K562 (cell line): Measurements from ENCODE around the gene C1QTNF6. TPM values are rescaled to one million over a fixed set of nuclear protein-coding genes. Genes with fewer than 3 reads are reported as not detected.

Experiments
- ATAC-seq: fragments of 200-7000 bp; cut with Tn5 transposase; 3 replicates; pipeline ENCODE4 v1.9.1; 2020; ENCODE audit warnings: moderate library complexity
- BruUV-seq: library from RNA; stranded (reverse); fragments of 400-500 nt; replicated peaks from 2 replicates; lab custom pipeline; 2021; lab: Mats Ljungman, UMichigan
- CTCF ChIA-PET: fragments of 300-600 bp; formaldehyde crosslinking; extraction: SDS; loops from one replicate; lab custom pipeline; 2021; ENCODE audit warnings: low intra/inter-chr PET ratio; lab: Yijun Ruan, JAX
- POLR2A ChIA-PET: fragments of 300-600, 350-650 bp; sonication (Branson Sonifier 250); formaldehyde crosslinking; extraction: SDS; loops from one replicate; lab custom pipeline; 2021; ENCODE audit warnings: antibody characterized with exemption, inconsistent platforms; lab: Yijun Ruan, JAX
- DNase-seq, 4 experiments: peaks; one replicate each; pipeline versions ENCODE4 v3.0.0 to v3.0.0-alpha.2; 2011 to 2018; ENCODE audit warnings: low spot score in 3 of 4, mixed read lengths in 3 of 4; ENCODE audit errors: extremely low read depth in 1 of 4
- FAIRE-seq: peaks from 2 replicates; lab custom pipeline; 2011; peaks lifted over from hg19 to GRCh38; lab: Jason Lieb, UNC
- H2AFZ ChIP-seq: 2 replicates; pipeline ENCODE4 v1.6.0; 2011; ENCODE audit warnings: low read depth, low read length, control low read depth, inconsistent platforms
- H3K27ac ChIP-seq: fragments of 200-600 bp; 3 replicates; pipeline ENCODE4 v1.8.0; 2011; ENCODE audit warnings: low read depth, mild to moderate bottlenecking, control low read depth, inconsistent platforms, low read length, moderate library complexity, mixed read lengths; ENCODE audit errors: extremely low read depth
- H3K27me3 ChIP-seq, 2 experiments: fragments of 300-600 bp in 1 of 2; 2 replicates in 1 of 2; 3 replicates in 1 of 2; pipeline versions ENCODE4 v1.6.0 to v1.8.0; 2011; ENCODE audit warnings: inconsistent platforms in 2 of 2, low read length in 2 of 2, mild to moderate bottlenecking in 1 of 2, mixed read lengths in 1 of 2, moderate library complexity in 1 of 2; ENCODE audit not compliant: control insufficient read depth in 2 of 2, insufficient read depth in 2 of 2
- H3K36me3 ChIP-seq: fragments of 300-600 bp; 3 replicates; pipeline ENCODE4 v1.8.0; 2011; ENCODE audit warnings: mild to moderate bottlenecking, low read length, inconsistent platforms; ENCODE audit not compliant: control insufficient read depth, insufficient read depth
- H3K4me1 ChIP-seq, 2 experiments: fragments of 200-600 bp in 1 of 2; replicated peaks in 1 of 2; 2 replicates in 1 of 2; 3 replicates in 1 of 2; pipeline versions ENCODE4 v1.5.1 to v1.8.0; 2011; ENCODE audit warnings: inconsistent platforms in 2 of 2, low read length in 2 of 2, mild to moderate bottlenecking in 1 of 2, mixed read lengths in 1 of 2, moderate library complexity in 1 of 2; ENCODE audit not compliant: control insufficient read depth in 2 of 2, insufficient read depth in 2 of 2
- H3K4me2 ChIP-seq: 2 replicates; pipeline ENCODE4 v1.6.1; 2011; ENCODE audit warnings: low read length, control low read depth, inconsistent platforms, mixed read lengths; ENCODE audit not compliant: insufficient read depth
- H3K4me3 ChIP-seq: fragments of 200-600 bp; sonication (generic), shearing (Covaris generic); 2 replicates; pipeline ENCODE4 v1.5.1; 2016; ENCODE audit warnings: control low read depth, inconsistent platforms
- H3K79me2 ChIP-seq: fragments of 200-600 bp; 3 replicates; pipeline ENCODE4 v1.8.0; 2011; ENCODE audit warnings: low read length, inconsistent platforms; ENCODE audit not compliant: control insufficient read depth, insufficient read depth
- H3K9ac ChIP-seq, 2 experiments: 2 replicates each; pipeline versions ENCODE4 v1.6.0 to v1.6.1; 2011; ENCODE audit warnings: low read depth in 2 of 2, low read length in 2 of 2, control low read depth in 1 of 2, inconsistent platforms in 1 of 2, mild to moderate bottlenecking in 1 of 2, mixed read lengths in 1 of 2; ENCODE audit not compliant: insufficient read depth in 1 of 2
- H3K9me1 ChIP-seq: one replicate; pipeline ENCODE4 v1.6.0; 2011; ENCODE audit warnings: inconsistent platforms, mild to moderate bottlenecking, low read length, moderate library complexity; ENCODE audit not compliant: control insufficient read depth, insufficient read depth
- H3K9me3 ChIP-seq: replicated peaks from 2 replicates; pipeline ENCODE4 v1.5.1; 2011; ENCODE audit warnings: low read depth, low read length, inconsistent platforms; ENCODE audit not compliant: control insufficient read depth, insufficient read depth
- H4K20me1 ChIP-seq: replicated peaks from 2 replicates; pipeline ENCODE4 v1.6.1; 2011; ENCODE audit warnings: low read length, inconsistent platforms, mixed read lengths; ENCODE audit not compliant: control insufficient read depth, insufficient read depth
- FOXK2 ChIP-seq, 2 experiments: fragments of 450-650 bp; IDR thresholded peaks in 1 of 2; conservative IDR thresholded peaks in 1 of 2; 2 replicates each; pipeline ENCODE4 v1.6.1; 2016; ENCODE audit warnings: low read depth in 2 of 2, mild to moderate bottlenecking in 1 of 2
- NFIC ChIP-seq: fragments of 450-650 bp; IDR thresholded peaks from 2 replicates; pipeline ENCODE4 v1.6.1; 2017; ENCODE audit warnings: mild to moderate bottlenecking, inconsistent platforms
- NR2C2 ChIP-seq, 2 experiments: fragments of 200-800 bp in 1 of 2; sonication (Bioruptor generic) in 1 of 2; sonication (generic) in 1 of 2; formaldehyde crosslinking in 1 of 2; IDR thresholded peaks; 2 replicates each; pipeline versions ENCODE4 v1.6.1 to v1.8.0; 2016 to 2022; ENCODE audit warnings: mild to moderate bottlenecking in 1 of 2, missing compliant biosample characterization in 1 of 2, missing genetic modification characterization in 1 of 2, missing genetic modification reagents in 1 of 2
- RAD21 ChIP-seq, 2 experiments: fragments of 250-450 bp in 1 of 2; fragments of 450-650 bp in 1 of 2; sonication (Bioruptor Pico) in 1 of 2; formaldehyde crosslinking in 1 of 2; IDR thresholded peaks in 1 of 2; conservative IDR thresholded peaks in 1 of 2; 2 replicates each; pipeline versions ENCODE4 v1.4.0 to v1.8.0; 2020 to 2022; ENCODE audit warnings: mild to moderate bottlenecking in 2 of 2, moderate library complexity in 1 of 2
- WGBS: fragments of 100-300 bp; shearing (Covaris generic); methylation state at CpG from one replicate; pipeline ENCODE4 v1.1.6; 2016; ENCODE audit warnings: low coverage, mixed read lengths; ENCODE audit not compliant: insufficient coverage; ENCODE audit errors: missing lambda C conversion rate; 5-methylcytosine and 5-hydroxymethylcytosine counted together
- in situ Hi-C: fragments of 300-500 bp; cut with MboI; formaldehyde crosslinking; loops from 4 replicates; pipeline ENCODE4 v1.15.0; 2018; ENCODE audit warnings: inconsistent platforms, mixed read lengths
- intact Hi-C: fragments of 100-400 bp; cut with micrococcal nuclease; formaldehyde crosslinking; loops from 2 replicates; pipeline ENCODE4 v1.14.2; 2022
- polyA plus RNA-seq, 8 experiments: library from polyadenylated mRNA; depleted of rRNA in 4 of 8; stranded (reverse) in 5 of 8; unstranded in 3 of 8; fragments of >200 nt; fragmentation: Nextera tagmentation in 2 of 8; fragmentation: Illumina TruSeq in 1 of 8; extraction: Ambion mirVana in 2 of 8; extraction: Trizol in 1 of 8; gene quantifications; 2 replicates each; pipeline versions ENCODE4 v1.2.1 to v1.2.3, GENCODE V29; 2011 to 2014; ENCODE audit warnings: inconsistent platforms in 1 of 8, missing spikeins in 1 of 8
- total RNA-seq, 7 experiments: library from RNA; depleted of rRNA in 6 of 7; stranded (reverse); fragments of >200 nt in 6 of 7; fragmentation: Illumina TruSeq in 2 of 7; extraction: Trizol in 2 of 7; gene quantifications; 2 replicates each; pipeline versions ENCODE4 v1.2.1 to v1.2.3, GENCODE V29; 2011 to 2021; ENCODE audit warnings: low replicate concordance in 1 of 7
- TF ChIP-seq, protein P1 (sequence below), 3 experiments: fragments of 200-800 bp in 1 of 3; sonication (Bioruptor generic) in 1 of 3; sonication (generic) in 1 of 3; formaldehyde crosslinking in 1 of 3; IDR thresholded peaks; 2 replicates each; pipeline versions ENCODE4 v1.6.1 to v1.8.0; 2016 to 2022; ENCODE audit warnings: mild to moderate bottlenecking in 2 of 3, missing compliant biosample characterization in 2 of 3, missing genetic modification characterization in 2 of 3, missing genetic modification reagents in 1 of 3
- TF ChIP-seq, protein P2 (sequence below): sonication (generic); formaldehyde crosslinking; IDR thresholded peaks from 2 replicates; pipeline ENCODE4 v1.9.0; 2022; ENCODE audit warnings: mild to moderate bottlenecking, missing genetic modification reagents
- TF ChIP-seq, protein P3 (sequence below): fragments of 250-450 bp; sonication (Bioruptor Pico); IDR thresholded peaks from 2 replicates; pipeline ENCODE4 v1.5.0; 2021

The C1QTNF6 gene
- total and polyA plus RNA-seq, 9 of the 15 experiments (the other 6 are each of a cell fraction or from before 2014, with no cell fraction given) = 0.18 to 0.92 (median 0.55) TPM

DNA sequence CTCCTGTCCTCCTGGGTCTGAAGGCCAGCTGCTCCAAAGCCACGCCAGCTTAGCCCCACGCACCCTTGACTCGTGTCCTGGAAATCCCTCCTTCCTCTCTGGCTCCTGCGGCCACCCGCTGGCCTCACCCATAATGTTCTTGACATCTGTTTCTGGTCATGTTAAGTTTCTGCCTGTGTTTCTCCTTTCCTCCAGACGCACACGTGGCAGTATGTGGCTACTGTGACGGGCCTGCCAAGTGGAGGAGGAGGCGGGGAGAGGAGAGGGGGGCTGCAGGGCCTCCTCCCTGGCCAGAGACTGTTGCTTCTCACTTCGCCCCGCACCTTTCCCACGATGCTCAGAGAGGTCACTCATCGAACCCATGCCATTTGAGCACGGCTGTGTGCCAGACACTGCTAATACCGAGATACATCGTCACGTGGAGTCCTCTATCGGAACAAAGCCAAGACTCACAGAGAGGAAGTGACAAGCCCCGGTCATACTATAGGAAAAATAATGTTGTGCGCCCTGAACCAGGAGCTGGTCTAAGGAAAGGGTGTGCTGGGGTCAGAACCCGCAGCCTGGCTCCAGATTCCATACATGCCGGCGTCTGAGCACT is 11.5 kb downstream of the C1QTNF6 start:
- H3K27me3 ChIP-seq = peaks cover 9 to 37% of the 10 kb centered on the region in 2 experiments; a peak in 4 of 5 replicates
- H3K79me2 ChIP-seq = no peaks in the 10 kb centered on the region
- H3K4me3 ChIP-seq = no peak overlapping the region
- peaks cover 0 to 18% of the 10 kb centered on the region in 2 experiments; a peak in 2 of 5 replicates for H3K4me1 ChIP-seq
- peak overlapping the region; percentile 22; the same call in 1 of the 2 replicates for H2AFZ ChIP-seq
- DNase-seq (peak in 2 of 4 experiments; percentile 25 to 30), ATAC-seq (peak; percentile 49; the same call in 2 of the 3 replicates), FAIRE-seq (no peak)
- intact Hi-C loops = no loop called here
- no peaks in the 10 kb centered on the region for H3K36me3 ChIP-seq
- H3K9ac ChIP-seq = peak overlapping the region in 1 of 2 experiments; percentile 45; a peak in 1 of 4 replicates
- in situ Hi-C loops = no loop called here
- no TSS peak for BruUV-seq
- ChIA-PET CTCF (no interaction called here), POLR2A (interaction anchor here (0.7 kb wide), 1 partner anchor 121 kb away, joined by 3 read pairs; no protein-coding TSS in a partner anchor)
- no peak overlapping the region for H3K27ac ChIP-seq
- no peaks in the 10 kb centered on the region for H4K20me1 ChIP-seq
- H3K9me3 ChIP-seq = no peaks in the 10 kb centered on the region
- H3K9me1 ChIP-seq = no peaks in the 10 kb centered on the region
- peak overlapping the region; percentile 17 for H3K4me2 ChIP-seq
- 8% methylated on average over 16 of the region's 23 CpGs for WGBS
- TF ChIP-seq, protein P1, sequence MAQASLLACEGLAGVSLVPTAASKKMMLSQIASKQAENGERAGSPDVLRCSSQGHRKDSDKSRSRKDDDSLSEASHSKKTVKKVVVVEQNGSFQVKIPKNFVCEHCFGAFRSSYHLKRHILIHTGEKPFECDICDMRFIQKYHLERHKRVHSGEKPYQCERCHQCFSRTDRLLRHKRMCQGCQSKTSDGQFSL (CRISPR knock-in tag; IDR thresholded peaks at IDR 0.05) = 0 out of 2 replicates have a peak, but pooled peaks have one; percentile 21
- TF ChIP-seq, protein P1 (tag; IDR thresholded peaks at IDR 0.05) = no peak
- no peak for TF ChIP-seq NR2C2 (CRISPR knock-in tag; IDR thresholded peaks at IDR 0.05)
- TF ChIP-seq NR2C2 (tag; IDR thresholded peaks at IDR 0.05) = peak; percentile 12; the same call in 1 of the 2 replicates
- no peak for TF ChIP-seq FOXK2 (conservative IDR thresholded peaks at IDR 0.05 in 1 of 2, IDR thresholded peaks at IDR 0.05 in 1 of 2; ENCODE audit: low read depth in 2 of 2)
- TF ChIP-seq, protein P2, sequence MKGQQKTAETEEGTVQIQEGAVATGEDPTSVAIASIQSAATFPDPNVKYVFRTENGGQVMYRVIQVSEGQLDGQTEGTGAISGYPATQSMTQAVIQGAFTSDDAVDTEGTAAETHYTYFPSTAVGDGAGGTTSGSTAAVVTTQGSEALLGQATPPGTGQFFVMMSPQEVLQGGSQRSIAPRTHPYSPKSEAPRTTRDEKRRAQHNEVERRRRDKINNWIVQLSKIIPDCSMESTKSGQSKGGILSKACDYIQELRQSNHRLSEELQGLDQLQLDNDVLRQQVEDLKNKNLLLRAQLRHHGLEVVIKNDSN (CRISPR knock-in tag) = peak; percentile 63
- TF ChIP-seq NFIC = no peak
- TF ChIP-seq, protein P3, sequence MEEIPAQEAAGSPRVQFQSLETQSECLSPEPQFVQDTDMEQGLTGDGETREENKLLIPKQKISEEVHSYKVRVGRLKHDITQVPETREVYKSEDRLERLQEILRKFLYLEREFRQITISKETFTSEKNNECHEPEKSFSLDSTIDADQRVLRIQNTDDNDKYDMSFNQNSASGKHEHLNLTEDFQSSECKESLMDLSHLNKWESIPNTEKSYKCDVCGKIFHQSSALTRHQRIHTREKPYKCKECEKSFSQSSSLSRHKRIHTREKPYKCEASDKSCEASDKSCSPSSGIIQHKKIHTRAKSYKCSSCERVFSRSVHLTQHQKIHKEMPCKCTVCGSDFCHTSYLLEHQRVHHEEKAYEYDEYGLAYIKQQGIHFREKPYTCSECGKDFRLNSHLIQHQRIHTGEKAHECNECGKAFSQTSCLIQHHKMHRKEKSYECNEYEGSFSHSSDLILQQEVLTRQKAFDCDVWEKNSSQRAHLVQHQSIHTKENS = no peak
- TF ChIP-seq RAD21 (CRISPR knock-in tag; conservative IDR thresholded peaks at IDR 0.05 in 1 of 2, IDR thresholded peaks at IDR 0.05 in 1 of 2) = no peak
